IMR-90 (cell line): Measurements from ENCODE around the gene IL6ST. TPM values are rescaled to one million over a fixed set of nuclear protein-coding genes. Genes with fewer than 3 reads are reported as not detected.
"Not testable (repeated sequence)": the region's sequence is repeated elsewhere in the genome, so short reads cannot be mapped to it uniquely, and the experiment has no call there.

Experiments used
- ATAC-seq: fragments of 200-7000 bp; cut with Tn5 transposase; 2 replicates; pipeline ENCODE4 v1.9.1; 2020; ENCODE audit warnings: low read depth, mild to moderate bottlenecking, moderate library complexity
- BruUV-seq: library from RNA; stranded (reverse); fragments of 400-500 nt; replicated peaks from 2 replicates; lab custom pipeline; 2021; lab: Mats Ljungman, UMichigan
- CTCF ChIA-PET: fragments of 300-600 bp; formaldehyde crosslinking; extraction: SDS; loops from one replicate; lab custom pipeline; 2021; ENCODE audit warnings: antibody characterized with exemption; lab: Yijun Ruan, JAX
- POLR2A ChIA-PET: fragments of 300-600 bp; sonication (Branson Sonifier 250); formaldehyde crosslinking; loops from one replicate; lab custom pipeline; 2022; ENCODE audit warnings: antibody characterized with exemption; ENCODE audit not compliant: unreplicated experiment; lab: Charles Lee
- DNase-seq: peaks from one replicate; pipeline ENCODE4 v3.0.0; 2013
- H2AFZ ChIP-seq: replicated peaks from 2 replicates; pipeline ENCODE3; 2013; ENCODE audit warnings: low read length, mild to moderate bottlenecking; ENCODE audit not compliant: poor library complexity
- H2AK5ac ChIP-seq: 2 replicates; pipeline ENCODE4 v1.6.1; 2013; ENCODE audit warnings: low read depth, low read length, inconsistent platforms
- H2AK9ac ChIP-seq: replicated peaks from 2 replicates; pipeline ENCODE3; 2013; ENCODE audit warnings: mild to moderate bottlenecking, low read depth, low read length, moderate library complexity; ENCODE audit not compliant: poor library complexity
- H2BK120ac ChIP-seq: 2 replicates; pipeline ENCODE4 v1.6.1; 2013; ENCODE audit warnings: low read depth, low read length, inconsistent platforms
- H2BK15ac ChIP-seq: 3 replicates; pipeline ENCODE4 v1.6.1; 2013; ENCODE audit warnings: low read depth, low read length, inconsistent platforms
- H2BK20ac ChIP-seq: 2 replicates; pipeline ENCODE4 v1.6.1; 2013; ENCODE audit warnings: low read depth, mild to moderate bottlenecking, inconsistent platforms, low read length, moderate library complexity
- H2BK5ac ChIP-seq: 2 replicates; pipeline ENCODE4 v1.6.1; 2013; ENCODE audit warnings: mild to moderate bottlenecking, low read depth, low read length, inconsistent platforms; ENCODE audit not compliant: poor library complexity, severe bottlenecking
- H3K14ac ChIP-seq: replicated peaks from 2 replicates; pipeline ENCODE4 v1.6.1; 2013; ENCODE audit warnings: low read depth, low read length, inconsistent platforms
- H3K18ac ChIP-seq: 2 replicates; pipeline ENCODE4 v1.6.1; 2013; ENCODE audit warnings: low read depth, low read length, control low read depth
- H3K23ac ChIP-seq: 2 replicates; pipeline ENCODE4 v1.6.1; 2013; ENCODE audit warnings: low read depth, low read length, inconsistent platforms
- H3K27ac ChIP-seq: 2 replicates; pipeline ENCODE4 v1.5.1; 2013; ENCODE audit warnings: mild to moderate bottlenecking, control low read depth, low read length; ENCODE audit not compliant: insufficient read depth
- H3K27me3 ChIP-seq: 2 replicates; pipeline ENCODE4 v1.6.1; 2013; ENCODE audit warnings: low read length; ENCODE audit not compliant: control insufficient read depth, insufficient read depth
- H3K36me3 ChIP-seq: 2 replicates; pipeline ENCODE4 v1.6.1; 2013; ENCODE audit warnings: low read length, mixed read lengths; ENCODE audit not compliant: control insufficient read depth, insufficient read depth
- H3K4ac ChIP-seq: 2 replicates; pipeline ENCODE4 v1.6.1; 2013; ENCODE audit warnings: low read depth, low read length, inconsistent platforms
- H3K4me1 ChIP-seq: 2 replicates; pipeline ENCODE4 v1.6.1; 2013; ENCODE audit warnings: low read length, mixed read lengths; ENCODE audit not compliant: control insufficient read depth, insufficient read depth
- H3K4me2 ChIP-seq: 2 replicates; pipeline ENCODE4 v1.6.1; 2013; ENCODE audit warnings: low read depth, mild to moderate bottlenecking, control low read depth, low read length, moderate library complexity
- H3K4me3 ChIP-seq: 2 replicates; pipeline ENCODE4 v1.5.1; 2013; ENCODE audit warnings: low read depth, mild to moderate bottlenecking, control low read depth, low read length, moderate library complexity; ENCODE audit not compliant: insufficient read depth
- H3K56ac ChIP-seq: 2 replicates; pipeline ENCODE4 v1.6.1; 2013; ENCODE audit warnings: low read length, inconsistent platforms; ENCODE audit not compliant: insufficient read depth; ENCODE audit errors: extremely low read depth
- H3K79me1 ChIP-seq, 2 experiments: 2 replicates each; pipeline ENCODE4 v1.6.1; 2013; ENCODE audit warnings: low read length in 2 of 2, inconsistent platforms in 1 of 2, low read depth in 1 of 2
- H3K9ac ChIP-seq: 2 replicates; pipeline ENCODE4 v1.6.1; 2013; ENCODE audit warnings: low read depth, low read length, control low read depth
- H3K9me1 ChIP-seq: 2 replicates; pipeline ENCODE4 v1.6.1; 2013; ENCODE audit warnings: low read length, inconsistent platforms; ENCODE audit not compliant: insufficient read depth
- H3K9me3 ChIP-seq: 2 replicates; pipeline ENCODE4 v1.6.1; 2013; ENCODE audit warnings: low read length; ENCODE audit not compliant: control insufficient read depth, insufficient read depth
- H4K20me1 ChIP-seq: 2 replicates; pipeline ENCODE4 v1.6.1; 2013; ENCODE audit warnings: low read length, inconsistent platforms; ENCODE audit not compliant: insufficient read depth
- H4K5ac ChIP-seq: 2 replicates; pipeline ENCODE4 v1.6.1; 2013; ENCODE audit warnings: mild to moderate bottlenecking, low read depth, low read length, control low read depth
- H4K8ac ChIP-seq, 2 experiments: 2 replicates each; pipeline ENCODE4 v1.6.1; 2013; ENCODE audit warnings: low read depth in 2 of 2, low read length in 2 of 2, control low read depth in 1 of 2, inconsistent platforms in 1 of 2
- H4K91ac ChIP-seq: 2 replicates; pipeline ENCODE4 v1.6.1; 2013; ENCODE audit warnings: low read depth, low read length, inconsistent platforms; ENCODE audit not compliant: insufficient read depth
- BHLHE40 ChIP-seq: fragments of 150-350 bp; IDR thresholded peaks from 2 replicates; pipeline ENCODE4 v1.6.1; 2016; ENCODE audit warnings: mild to moderate bottlenecking, low read depth, low read length
- CHD1 ChIP-seq: IDR thresholded peaks from 2 replicates; pipeline ENCODE4 v1.6.1; 2012; ENCODE audit warnings: low read depth, low read length, improper control_type of control experiment
- NFE2L2 ChIP-seq: fragments of 150-350 bp; IDR thresholded peaks from 2 replicates; pipeline ENCODE4 v1.6.1; 2016; ENCODE audit warnings: low read depth, mild to moderate bottlenecking, low read length
- RAD21 ChIP-seq: IDR thresholded peaks from 2 replicates; pipeline ENCODE4 v1.6.1; 2012; ENCODE audit warnings: low read length, improper control_type of control experiment
- SMC3 ChIP-seq: fragments of 150-350 bp; IDR thresholded peaks from 2 replicates; pipeline ENCODE4 v1.6.1; 2016; ENCODE audit warnings: low read depth, mild to moderate bottlenecking, antibody characterized with exemption, low read length, moderate library complexity
- WGBS, 2 experiments: methylation state at CpG; one replicate each; pipeline versions ENCODE4 v1.1.5 to v1.1.7; 2013; ENCODE audit warnings: missing lambda C conversion rate in 2 of 2; ENCODE audit not compliant: insufficient read length in 1 of 2; ENCODE audit errors: extremely low coverage in 2 of 2; 5-methylcytosine and 5-hydroxymethylcytosine counted together
- dilution Hi-C: fragments of 300-500 bp; cut with HindIII; formaldehyde crosslinking; loops from one replicate; pipeline ENCODE4 v1.14.3; 2018; ENCODE audit warnings: low sequenced_read_pairs; ENCODE audit not compliant: unreplicated experiment
- in situ Hi-C: fragments of 300-500 bp; cut with MboI; formaldehyde crosslinking; loops from 3 replicates; pipeline ENCODE4 v1.14.3; 2019; ENCODE audit warnings: low sequenced_read_pairs, inconsistent platforms, mixed read lengths
- intact Hi-C: fragments of 100-400 bp; cut with micrococcal nuclease; formaldehyde crosslinking; loops from 2 replicates; pipeline ENCODE4 v1.10.0; 2022
- polyA plus RNA-seq, 3 experiments: library from polyadenylated mRNA; depleted of rRNA; stranded (reverse); fragments of >200 nt; gene quantifications; 2 replicates each; pipeline ENCODE4 v1.2.3, GENCODE V29; 2012; ENCODE audit warnings: low replicate concordance in 1 of 3
- total RNA-seq: library from RNA; depleted of rRNA; stranded (reverse); fragments of >200 nt; gene quantifications from 2 replicates; pipeline ENCODE4 v1.2.3, GENCODE V29; 2012
- TF ChIP-seq, protein P1 (sequence below): fragments of 150-350 bp; IDR thresholded peaks from 2 replicates; pipeline ENCODE4 v1.6.1; 2017; ENCODE audit warnings: mild to moderate bottlenecking, antibody characterized with exemption, low read length, low read depth

Gene IL6ST
- total and polyA plus RNA-seq, 2 of the 4 experiments (the other 2 are of a cell fraction) = 90.6 to 506 TPM

DNA sequence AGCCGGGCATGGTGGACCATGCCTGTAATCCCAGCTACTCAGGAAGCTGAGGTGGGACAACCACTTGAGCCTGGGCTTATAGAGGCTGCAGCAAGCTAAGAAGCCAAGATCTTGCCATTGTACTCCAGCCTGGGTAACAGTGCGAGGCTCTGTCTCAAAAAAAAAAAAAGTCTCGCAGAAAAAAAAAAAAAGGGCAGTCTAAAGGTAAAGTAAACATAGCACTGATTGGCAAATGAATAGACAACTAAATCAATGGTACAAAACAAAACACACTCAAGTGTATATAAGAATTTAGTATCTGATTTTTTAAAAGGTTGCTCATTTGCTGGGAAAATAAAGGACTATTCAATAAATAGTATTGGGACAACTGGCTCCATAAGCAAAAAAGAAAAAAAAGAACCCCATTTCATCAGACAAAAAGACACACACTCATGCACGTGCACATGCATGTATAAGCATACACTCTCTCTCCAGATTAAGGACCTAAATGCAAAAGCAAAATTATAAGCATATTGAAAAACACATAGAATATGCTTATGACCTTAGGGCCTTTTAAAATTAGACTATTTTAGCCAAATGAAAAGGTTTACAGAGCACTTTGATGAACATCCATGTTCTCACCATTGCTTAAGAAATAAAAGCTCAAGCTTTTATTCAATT, 5.7 kb downstream of the IL6ST start:
- peaks cover 79% of the 10 kb centered on the region for H4K20me1 ChIP-seq
- CTCF ChIA-PET = interaction anchor here (0.6 to 1.2 kb wide), 3 partner anchors 18 to 846 kb away, joined by 3 to 6 read pairs (median 4); no protein-coding TSS in a partner anchor
- POLR2A ChIA-PET = interaction anchor here (0.5 to 0.6 kb wide), 3 partner anchors 80 to 280 kb away, joined by 3 to 9 read pairs (median 3); no protein-coding TSS in a partner anchor

DNA sequence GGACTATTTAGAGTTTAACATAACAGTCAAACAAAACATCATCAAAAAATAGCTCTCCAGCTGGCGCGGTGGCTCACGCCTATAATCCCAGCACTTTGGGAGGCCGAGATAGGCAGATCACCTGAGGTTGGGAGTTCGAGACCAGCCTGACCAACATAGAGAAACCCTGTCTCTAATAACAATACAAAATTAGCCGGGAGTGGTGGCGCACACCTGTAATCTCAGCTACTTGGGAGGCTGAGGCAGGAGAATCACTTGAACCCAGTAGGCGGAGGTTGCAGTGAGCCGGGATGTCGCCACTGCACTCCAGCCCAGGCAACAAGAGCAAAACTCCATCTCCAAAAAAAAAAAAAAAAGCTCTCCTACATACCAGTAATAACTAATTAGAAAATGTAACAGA, 6.3 kb downstream of the IL6ST start:
- H3K4me3 ChIP-seq, H3K9ac ChIP-seq, H3K27me3 ChIP-seq, H2AK9ac ChIP-seq, H2BK120ac ChIP-seq, H2BK5ac ChIP-seq, H2BK20ac ChIP-seq, H4K91ac ChIP-seq, H2AFZ ChIP-seq, H3K4ac ChIP-seq, H4K5ac ChIP-seq, H3K14ac ChIP-seq, H3K36me3 ChIP-seq, BruUV-seq, H3K4me2 ChIP-seq, H2BK15ac ChIP-seq, H3K9me3 ChIP-seq, H3K18ac ChIP-seq, in situ Hi-C loops, ATAC-seq, H3K9me1 ChIP-seq, DNase-seq, dilution Hi-C loops, H2AK5ac ChIP-seq, H4K8ac ChIP-seq, H3K23ac ChIP-seq, intact Hi-C loops, H3K27ac ChIP-seq, H3K56ac ChIP-seq, H3K4me1 ChIP-seq, CTCF ChIA-PET: not testable (repeated sequence)
- peaks cover 83% of the 10 kb centered on the region for H4K20me1 ChIP-seq
- POLR2A ChIA-PET = interaction anchor here (0.6 kb wide), 1 partner anchor 81 kb away, joined by 3 read pairs; no protein-coding TSS in a partner anchor
- WGBS, 2 experiments = no CpG with 5 or more reads among the region's 10 CpGs
- peaks cover 0 to 48% of the 10 kb centered on the region in 2 experiments for H3K79me1 ChIP-seq

More for the DNA sequence above, 5.7 kb downstream of the IL6ST start:
- Histone ChIP-seq H2AK9ac (no peak overlapping the region), H2BK5ac (no peak overlapping the region), H3K4ac (no peak overlapping the region), H2BK120ac (no peak overlapping the region), H4K91ac (no peak overlapping the region), H3K14ac (no peak overlapping the region), H2BK15ac (no peak overlapping the region), H3K27me3 (no peaks in the 10 kb centered on the region), H3K4me2 (no peak overlapping the region; the same call in 1 of the 2 replicates), H3K9me3 (no peaks in the 10 kb centered on the region), H3K56ac (no peak overlapping the region), H2BK20ac (no peak overlapping the region), H2AFZ (no peak overlapping the region), H2AK5ac (no peak overlapping the region), H3K9me1 (peaks cover 5% of the 10 kb centered on the region; the same call in 1 of the 2 replicates), H3K79me1 (peaks cover 0 to 44% of the 10 kb centered on the region in 2 experiments), H3K4me3 (no peak overlapping the region), H3K4me1 (peaks cover 5% of the 10 kb centered on the region; the same call in 1 of the 2 replicates), H3K23ac (peak overlapping the region; percentile 51; the same call in 1 of the 2 replicates), H3K27ac (no peak overlapping the region), H4K8ac (no peak overlapping the region), H4K5ac (no peak overlapping the region), H3K9ac (no peak overlapping the region), H3K18ac (no peak overlapping the region), H3K36me3 (peaks cover 8% of the 10 kb centered on the region)
- intact Hi-C loops (no loop called here), dilution Hi-C loops (no loop called here), in situ Hi-C loops (no loop called here)
- no peak for ATAC-seq
- no TSS peak for BruUV-seq
- no peak for DNase-seq
- no CpG with 5 or more reads among the region's 4 CpGs for WGBS, 2 experiments
- TF ChIP-seq NFE2L2 = no peak
- no peak for TF ChIP-seq SMC3
- TF ChIP-seq, protein P1, sequence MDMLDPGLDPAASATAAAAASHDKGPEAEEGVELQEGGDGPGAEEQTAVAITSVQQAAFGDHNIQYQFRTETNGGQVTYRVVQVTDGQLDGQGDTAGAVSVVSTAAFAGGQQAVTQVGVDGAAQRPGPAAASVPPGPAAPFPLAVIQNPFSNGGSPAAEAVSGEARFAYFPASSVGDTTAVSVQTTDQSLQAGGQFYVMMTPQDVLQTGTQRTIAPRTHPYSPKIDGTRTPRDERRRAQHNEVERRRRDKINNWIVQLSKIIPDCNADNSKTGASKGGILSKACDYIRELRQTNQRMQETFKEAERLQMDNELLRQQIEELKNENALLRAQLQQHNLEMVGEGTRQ = no peak
- TF ChIP-seq CHD1 = no peak
- TF ChIP-seq BHLHE40 = peak; percentile 47; the same call in 1 of the 2 replicates
- no peak for TF ChIP-seq RAD21
